OCI-LY7 (cell line): ENCODE data around the gene CALCB. TPM values are rescaled to one million over a fixed set of nuclear protein-coding genes. Genes with fewer than 3 reads are reported as not detected.

Experiments
- BruUV-seq: library from RNA; stranded (reverse); fragments of 400-500 nt; replicated peaks from 2 replicates; lab custom pipeline; 2021; lab: Mats Ljungman, UMichigan
- CTCF ChIA-PET: fragments of 300-600 bp; sonication (Branson Sonifier 250); formaldehyde crosslinking; loops from one replicate; lab custom pipeline; 2022; ENCODE audit warnings: antibody characterized with exemption; ENCODE audit not compliant: unreplicated experiment; lab: Charles Lee
- POLR2A ChIA-PET: fragments of 300-600 bp; sonication (Branson Sonifier 250); formaldehyde crosslinking; loops from one replicate; lab custom pipeline; 2022; ENCODE audit warnings: antibody characterized with exemption; lab: Charles Lee
- DNase-seq: peaks from one replicate; pipeline ENCODE4 v3.0.0-alpha.2; 2015; ENCODE audit warnings: low spot score
- H2AFZ ChIP-seq: fragments of 200-600 bp; sonication (generic), shearing (Covaris generic); 2 replicates; pipeline ENCODE4 v1.6.1; 2014; ENCODE audit warnings: mild to moderate bottlenecking, antibody characterized with exemption, low read length, moderate library complexity
- H3K27ac ChIP-seq: fragments of 200-600 bp; sonication (generic); 2 replicates; pipeline ENCODE4 v1.5.1; 2014; ENCODE audit warnings: mixed run types, low read depth, mild to moderate bottlenecking, moderate library complexity, low read length, inconsistent platforms; ENCODE audit not compliant: poor library complexity, severe bottlenecking
- H3K36me3 ChIP-seq: fragments of 200-600 bp; sonication (generic); 2 replicates; pipeline ENCODE4 v1.6.1; 2014; ENCODE audit warnings: mild to moderate bottlenecking, antibody characterized with exemption, low read length, moderate library complexity, mixed read lengths; ENCODE audit not compliant: insufficient read depth
- H3K4me1 ChIP-seq: fragments of 200-600 bp; sonication (generic); 2 replicates; pipeline ENCODE4 v1.5.1; 2014; ENCODE audit warnings: mild to moderate bottlenecking, low read length; ENCODE audit not compliant: insufficient read depth, poor library complexity, severe bottlenecking
- H3K4me2 ChIP-seq: fragments of 200-600 bp; sonication (generic); 2 replicates; pipeline ENCODE4 v1.6.1; 2014; ENCODE audit warnings: mild to moderate bottlenecking, low read length
- H3K4me3 ChIP-seq: fragments of 200-600 bp; sonication (generic); 2 replicates; pipeline ENCODE4 v1.5.1; 2014; ENCODE audit warnings: mild to moderate bottlenecking, low read depth, low read length; ENCODE audit not compliant: poor library complexity, severe bottlenecking
- H3K79me2 ChIP-seq: fragments of 200-600 bp; sonication (generic); 2 replicates; pipeline ENCODE4 v1.6.1; 2016; ENCODE audit warnings: low read depth, mild to moderate bottlenecking, low read length, moderate library complexity, mixed read lengths; ENCODE audit not compliant: insufficient read depth
- H3K9me2 ChIP-seq: fragments of 200-600 bp; sonication (generic); 2 replicates; pipeline ENCODE4 v1.6.1; 2016; ENCODE audit warnings: mild to moderate bottlenecking, low read length, mixed read lengths; ENCODE audit not compliant: insufficient read depth
- H3K9me3 ChIP-seq: fragments of 200-600 bp; sonication (generic); 2 replicates; pipeline ENCODE4 v1.6.1; 2014; ENCODE audit warnings: mild to moderate bottlenecking, mixed run types, low read length, mixed read lengths
- H4K20me1 ChIP-seq: fragments of 200-600 bp; sonication (generic); 2 replicates; pipeline ENCODE4 v1.6.1; 2014; ENCODE audit warnings: mild to moderate bottlenecking, antibody characterized with exemption, low read length, moderate library complexity, mixed read lengths; ENCODE audit not compliant: insufficient read depth
- CTCF ChIP-seq: fragments of 200-600 bp; sonication (generic); conservative IDR thresholded peaks from 2 replicates; pipeline ENCODE4 v1.5.1; 2014; ENCODE audit warnings: mild to moderate bottlenecking, antibody characterized with exemption, low read length, moderate library complexity, mixed read lengths
- EZH2phosphoT487 ChIP-seq: fragments of 200-600 bp; sonication (generic); IDR thresholded peaks from 2 replicates; pipeline ENCODE4 v1.6.1; 2018; ENCODE audit warnings: low read depth, borderline replicate concordance, mild to moderate bottlenecking, mixed run types, antibody characterized with exemption, low read length, moderate library complexity, mixed read lengths
- intact Hi-C: fragments of 100-400 bp; cut with micrococcal nuclease; formaldehyde crosslinking; loops from one replicate; pipeline ENCODE4 v1.10.0; 2022; ENCODE audit not compliant: unreplicated experiment
- total RNA-seq, 2 experiments: library from RNA; depleted of rRNA in 1 of 2; stranded (reverse); fragments of >200 nt in 1 of 2; shearing (Covaris generic) in 1 of 2; gene quantifications; 2 replicates each; pipeline ENCODE4 v1.2.3, GENCODE V29; 2014 to 2022

CALCB gene
- total RNA-seq, 2 experiments from 2014 or later = 0.44 TPM; not detected in 1

- intact Hi-C loops = loop anchor here (1.0 kb wide), 2 partner anchors 58 to 107 kb away; no protein-coding TSS in a partner anchor
- DNase-seq = peak; percentile 64
- Histone ChIP-seq H2AFZ (no peak overlapping the region), H4K20me1 (no peaks in the 10 kb centered on the region), H3K9me3 (no peaks in the 10 kb centered on the region), H3K4me2 (no peak overlapping the region), H3K79me2 (no peaks in the 10 kb centered on the region), H3K36me3 (no peaks in the 10 kb centered on the region), H3K4me3 (no peak overlapping the region), H3K9me2 (no peaks in the 10 kb centered on the region), H3K4me1 (no peaks in the 10 kb centered on the region), H3K27ac (no peak overlapping the region)
- ChIA-PET POLR2A (interaction anchor here (0.7 kb wide), 1 partner anchor 781 kb away, joined by 5 read pairs; no protein-coding TSS in a partner anchor), CTCF (interaction anchor here (0.5 to 1.7 kb wide), 4 partner anchors 10 to 193 kb away, joined by 3 to 6 read pairs (median 4); no protein-coding TSS in a partner anchor)
- TF ChIP-seq EZH2phosphoT487 = no peak
- peak; percentile 96 for TF ChIP-seq CTCF
- BruUV-seq = no TSS peak
These were observed 27.8 kb downstream of the CALCB start for GRCh38 chr11:15101072-15101709.

- H3K4me1 ChIP-seq = peaks cover 28% of the 10 kb centered on the region
- H2AFZ ChIP-seq = no peak overlapping the region
- H3K36me3 ChIP-seq = no peaks in the 10 kb centered on the region
- intact Hi-C loops = no loop called here
- H3K4me3 ChIP-seq = no peak overlapping the region
- BruUV-seq = no TSS peak
- no peak for DNase-seq
- H4K20me1 ChIP-seq = no peaks in the 10 kb centered on the region
- no peaks in the 10 kb centered on the region for H3K9me3 ChIP-seq
- H3K9me2 ChIP-seq = no peaks in the 10 kb centered on the region
- H3K79me2 ChIP-seq = no peaks in the 10 kb centered on the region
- CTCF ChIA-PET = no interaction called here
- no peak overlapping the region for H3K27ac ChIP-seq
- no peak for TF ChIP-seq EZH2phosphoT487
- TF ChIP-seq CTCF = no peak
- no peak overlapping the region for H3K4me2 ChIP-seq
- POLR2A ChIA-PET = interaction anchor here (1.0 kb wide), 1 partner anchor 104 kb away, joined by 3 read pairs; no protein-coding TSS in a partner anchor
These were observed 30.8 kb downstream of the CALCB start for GRCh38 chr11:15104166-15104565.
